ENCODE data around the gene KCNJ11.
"Not testable (repeated sequence)": the region's sequence is repeated elsewhere in the genome, so short reads cannot be mapped to it uniquely, and the experiment has no call there.

KCNJ11 gene

DNA sequence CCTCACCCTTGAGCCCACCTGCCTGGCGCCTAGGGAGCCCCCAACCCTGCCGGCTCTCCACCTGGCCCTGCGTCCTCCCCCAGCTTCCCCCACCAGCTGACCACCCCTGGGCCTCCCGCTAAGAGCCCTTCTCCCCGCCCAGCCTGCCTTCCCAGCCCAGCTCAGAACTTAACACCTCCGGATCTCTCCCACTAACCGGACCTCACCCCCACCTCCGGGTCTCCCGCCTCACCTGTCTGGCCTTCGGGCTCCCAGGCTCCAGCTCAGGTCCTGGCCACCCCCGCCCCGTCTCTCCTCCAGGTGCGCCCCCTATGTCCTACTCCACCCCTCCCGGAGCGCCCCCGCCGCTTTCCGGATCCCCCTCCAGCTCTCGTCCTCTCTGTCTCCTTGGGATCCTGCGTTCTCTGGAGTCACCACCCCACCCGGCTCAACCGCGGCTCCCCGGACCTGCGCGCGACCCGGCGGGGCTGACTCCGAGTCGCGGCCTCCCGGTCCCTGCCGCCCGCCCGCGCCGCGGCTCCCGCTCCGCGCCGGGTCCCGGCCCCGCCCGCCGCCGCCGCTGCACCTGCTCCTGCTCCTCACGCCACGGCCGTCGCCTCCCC is at the start of gene KCNJ11:
TSS of gene KCNJ11 (minus strand) at position 51 of the 602 bp plus-strand sequence. CDS start 568 bp downstream, outside the sequence.
- no peak for FAIRE-seq

DNA sequence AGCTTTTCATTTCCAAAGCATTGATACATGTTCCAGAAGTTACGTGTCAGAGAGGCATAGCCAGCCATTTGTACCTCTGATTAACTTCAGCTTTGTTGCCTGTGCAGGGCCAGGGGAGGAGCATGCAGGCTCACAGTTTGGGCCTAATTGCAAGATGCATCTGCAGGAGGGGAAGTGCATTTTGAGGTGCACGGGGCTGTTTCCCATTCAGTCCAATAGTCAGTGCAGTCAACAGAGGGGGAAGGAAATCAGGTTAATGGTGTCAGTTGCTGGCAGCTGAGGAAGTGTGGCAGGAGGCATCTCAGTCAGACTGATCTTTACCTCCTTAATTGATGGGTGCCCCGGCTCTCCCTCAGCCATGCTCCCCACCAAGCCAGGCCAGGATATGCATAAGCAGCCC is 48.9 kb upstream of the KCNJ11 start:
- FAIRE-seq = no peak

DNA sequence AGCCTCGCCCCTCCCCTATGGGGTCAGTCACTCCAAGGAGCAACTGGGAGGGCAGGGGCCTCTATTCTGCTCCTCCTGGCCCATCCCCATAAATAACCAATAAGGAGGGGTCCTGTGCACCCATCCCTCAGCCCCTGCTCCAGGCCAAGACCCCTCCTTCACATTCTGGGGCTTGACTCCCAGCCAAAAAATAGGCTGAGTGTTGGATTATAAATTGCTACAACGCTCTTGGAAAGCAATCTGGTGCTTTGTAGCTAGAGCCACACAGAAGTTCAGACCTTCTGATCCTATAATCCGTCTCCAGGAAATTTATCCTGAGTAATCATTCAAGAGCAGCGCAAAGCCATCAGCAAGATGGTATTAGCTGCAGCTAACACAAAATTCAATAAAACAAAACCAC is 45.6 kb upstream of the KCNJ11 start:
- no peak for FAIRE-seq

DNA sequence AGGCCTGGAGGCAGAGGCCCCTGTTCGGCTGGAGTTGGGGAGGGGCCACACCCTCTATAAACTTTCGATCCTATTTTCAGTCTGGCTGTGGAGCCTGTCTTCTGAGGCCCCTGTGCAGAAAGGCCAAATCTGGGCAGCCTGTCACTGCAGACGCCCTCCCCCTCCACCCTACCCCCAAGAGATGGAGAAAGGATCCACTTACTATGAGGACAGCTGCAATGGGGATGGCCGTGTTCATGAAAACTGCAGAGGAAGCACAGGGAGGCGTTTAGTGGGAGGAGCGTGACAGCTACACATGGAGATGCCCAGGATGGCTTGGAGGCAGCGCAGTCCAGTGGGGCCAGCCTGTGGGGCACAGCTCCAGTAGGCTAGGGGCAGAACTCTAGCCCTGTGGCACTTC is 43.5 kb upstream of the KCNJ11 start:
- no peak for FAIRE-seq

DNA sequence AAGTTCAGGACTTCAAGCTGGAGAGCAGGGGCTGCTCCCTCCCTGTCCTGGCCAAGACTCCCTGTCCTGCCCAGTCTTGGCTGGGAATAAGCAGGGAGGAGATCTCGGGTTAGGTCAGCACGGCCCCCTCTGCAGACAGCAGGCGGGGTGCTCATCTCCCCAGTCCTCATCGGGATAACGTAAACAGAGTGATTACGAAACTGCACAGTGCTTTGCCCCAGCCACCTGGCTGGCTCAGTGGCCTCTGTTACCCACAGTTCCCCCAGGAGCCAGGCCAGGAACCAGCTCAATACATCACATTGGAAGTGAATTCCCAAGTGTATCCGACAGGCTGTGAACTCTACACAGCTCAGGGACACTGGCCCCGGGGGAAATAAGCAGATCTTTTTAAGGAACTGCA is 42.7 kb upstream of the KCNJ11 start:
- no peak for FAIRE-seq

DNA sequence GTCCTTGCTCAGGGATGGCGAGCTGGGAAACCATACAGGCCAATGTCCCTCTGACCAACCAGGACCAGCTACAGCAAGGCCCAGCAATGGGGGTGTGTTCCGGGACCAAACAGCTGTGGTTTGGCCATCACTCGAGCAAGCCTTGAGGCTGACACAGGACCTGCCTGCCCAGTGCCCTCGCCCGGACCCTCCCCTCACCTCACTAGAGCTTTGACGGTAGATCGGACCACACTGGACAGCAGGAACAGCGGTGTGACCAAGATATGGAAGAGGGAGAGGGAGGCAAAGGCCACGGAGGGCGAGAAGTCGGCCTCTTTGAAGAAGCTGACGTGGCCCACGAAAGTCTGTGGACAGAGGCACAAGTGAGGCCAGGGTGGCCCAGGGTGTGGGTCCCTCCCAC is 42.2 kb upstream of the KCNJ11 start:
- no peak for FAIRE-seq

DNA sequence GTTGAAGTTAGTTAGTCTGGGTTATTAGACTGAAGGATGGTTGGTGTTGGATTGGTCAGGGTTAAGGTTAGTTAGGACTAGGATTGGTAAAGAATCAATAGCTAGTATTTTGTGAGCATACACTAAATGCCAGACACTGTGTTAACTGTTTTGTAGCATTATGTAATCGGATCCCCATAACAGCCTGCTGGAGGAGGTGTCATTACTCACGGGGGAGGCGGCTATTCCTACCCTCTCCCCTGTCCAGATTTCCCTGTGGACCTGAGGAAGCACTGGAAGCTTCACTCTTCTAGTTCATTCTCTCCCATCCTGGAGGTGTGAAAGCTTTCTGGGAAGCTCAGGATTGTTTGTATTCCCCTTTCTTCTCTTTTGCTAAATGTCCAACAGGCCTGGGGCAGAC is 40.5 kb upstream of the KCNJ11 start:
- FAIRE-seq = no peak

DNA sequence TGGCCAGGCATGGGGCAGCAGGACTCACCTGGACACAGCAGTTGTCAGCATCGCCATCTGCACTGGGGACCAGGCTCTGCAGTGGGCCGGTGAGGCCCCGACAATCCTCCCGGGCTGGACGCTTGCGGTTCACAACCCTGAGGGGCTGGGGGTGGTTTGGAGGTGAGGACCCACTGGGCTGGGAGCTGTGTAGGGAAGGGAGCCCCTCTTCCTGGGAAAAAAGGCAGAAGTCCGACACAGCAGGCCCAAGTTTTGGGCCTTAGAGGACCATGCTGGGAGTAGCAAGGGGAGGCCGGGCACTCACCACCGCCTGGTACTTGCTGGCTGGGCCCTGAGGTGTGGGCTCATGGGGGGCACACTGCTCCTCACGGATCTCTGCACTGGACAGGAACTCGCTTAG is 39.8 kb upstream of the KCNJ11 start:
- FAIRE-seq = no peak

DNA sequence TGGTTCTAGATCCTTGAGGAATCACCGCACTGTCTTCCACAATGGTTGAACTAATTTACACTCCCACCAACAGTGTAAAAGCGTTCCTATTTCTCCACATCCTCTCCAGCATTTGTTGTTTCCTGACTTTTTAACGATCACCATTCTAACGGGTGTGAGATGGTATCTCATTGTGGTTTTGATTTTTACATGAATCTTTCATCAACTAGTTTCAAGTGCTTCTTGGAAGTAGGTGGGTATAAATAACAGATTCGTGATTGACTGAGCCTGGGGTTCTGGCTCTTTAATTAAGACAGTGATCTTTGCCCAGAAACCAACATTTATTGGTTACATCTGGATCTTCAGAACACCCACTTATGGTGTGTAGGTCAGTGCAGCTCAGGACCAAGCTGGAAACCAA is 37.8 kb upstream of the KCNJ11 start:
- not testable (repeated sequence) for FAIRE-seq

DNA sequence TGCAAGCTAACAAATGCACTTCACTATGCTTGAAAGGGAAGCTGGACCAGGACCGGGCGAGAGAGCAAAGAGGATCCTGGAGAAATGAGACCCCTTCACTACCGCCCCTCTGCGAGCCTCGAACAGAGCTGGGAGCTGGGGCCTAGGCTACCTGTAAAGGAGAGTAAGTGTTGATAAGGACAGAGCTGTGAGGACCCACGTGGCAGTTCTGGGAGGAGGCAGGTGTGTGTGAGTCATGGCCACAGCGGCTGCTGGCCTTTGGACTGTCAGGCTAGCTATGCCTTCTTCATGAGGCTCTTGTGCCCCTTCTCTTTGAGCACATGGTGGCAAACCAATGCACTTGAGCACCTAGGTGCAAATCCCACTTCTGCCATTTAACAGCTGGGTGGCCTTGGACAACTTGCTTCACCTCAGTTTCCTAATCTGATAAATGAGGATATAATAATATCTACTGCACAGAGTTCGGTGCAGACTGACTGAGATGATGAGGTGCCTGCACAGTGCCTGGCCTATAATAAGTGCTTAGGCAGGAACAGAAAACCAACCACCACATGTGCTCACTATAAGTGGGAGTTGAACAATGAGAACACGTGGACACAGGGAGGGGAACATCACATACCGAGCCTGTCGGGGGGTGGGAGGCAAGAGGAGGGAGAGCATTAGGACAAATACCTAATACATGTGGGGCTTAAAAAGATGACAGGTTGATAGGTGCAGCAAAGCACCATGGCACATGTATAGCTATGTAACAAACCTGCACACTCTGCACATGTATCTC is 35.3 kb upstream of the KCNJ11 start:
- no peak for FAIRE-seq

DNA sequence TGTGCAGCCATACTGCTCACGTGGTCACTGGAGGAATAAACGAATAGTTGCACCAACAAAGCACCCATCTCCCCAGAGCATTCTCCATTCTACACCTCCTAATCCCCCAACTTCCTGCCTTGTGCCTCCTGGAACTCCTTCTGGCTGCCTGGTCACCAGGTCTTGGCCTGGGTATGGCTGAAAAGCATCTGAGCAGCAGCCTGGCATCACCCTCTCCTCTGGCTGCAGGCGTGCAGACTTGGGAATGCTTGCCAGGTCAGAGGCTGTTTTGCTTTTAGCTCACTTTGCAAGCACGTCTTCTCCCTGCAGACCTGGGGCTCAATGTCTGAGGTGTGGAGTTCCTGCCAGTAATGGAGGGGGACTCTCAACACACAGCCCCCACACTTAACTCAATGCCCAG is 33.3 kb upstream of the KCNJ11 start:
- no peak for FAIRE-seq

DNA sequence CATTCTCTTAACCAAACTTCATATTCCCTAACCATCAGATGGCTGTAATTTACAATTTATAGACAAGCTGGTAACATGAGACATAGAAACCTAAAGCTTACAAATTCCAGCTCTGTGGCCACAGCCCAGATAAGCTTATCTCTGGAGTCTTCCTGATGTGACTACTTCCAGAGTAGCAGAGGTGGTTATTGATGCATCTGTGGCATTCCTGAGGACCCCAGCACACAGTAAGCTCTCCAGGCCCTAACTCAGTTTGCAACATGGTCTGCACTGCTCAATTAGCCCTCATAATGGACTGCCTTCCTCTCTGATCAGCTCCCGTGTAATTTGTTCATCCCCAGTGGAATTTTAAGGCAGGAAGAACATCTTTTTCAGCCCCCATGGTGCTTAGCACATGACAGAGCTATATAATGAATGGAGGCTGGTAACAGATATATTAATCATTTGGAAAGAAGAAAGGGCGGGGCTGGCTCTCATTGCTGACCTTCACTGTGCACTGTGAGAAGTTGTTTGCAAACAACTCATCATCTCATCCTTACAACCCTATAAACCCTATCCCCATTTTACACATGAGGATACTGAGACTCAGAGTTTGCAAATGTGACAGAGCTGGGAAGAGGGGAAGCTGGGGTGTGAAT is 30.1 kb upstream of the KCNJ11 start:
- FAIRE-seq = no peak

DNA sequence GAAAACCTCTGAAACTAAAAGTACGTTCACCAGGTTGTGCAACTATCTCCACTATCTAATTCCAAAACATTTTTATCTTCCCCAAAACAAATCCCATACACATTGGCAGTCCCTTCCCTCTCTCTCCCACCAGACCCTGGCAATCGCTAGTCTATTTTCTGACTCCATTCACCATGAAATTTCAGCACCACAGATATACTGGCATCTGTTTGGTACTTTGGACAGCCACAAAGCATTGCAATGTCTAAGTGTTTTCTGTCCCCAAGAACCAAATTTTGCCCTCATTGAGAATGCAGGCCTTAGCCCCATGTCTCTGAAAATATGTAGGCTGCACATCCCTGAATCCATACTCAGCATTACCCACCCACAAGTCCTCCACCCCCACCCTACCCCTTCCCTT is 28.0 kb upstream of the KCNJ11 start:
- FAIRE-seq = no peak

DNA sequence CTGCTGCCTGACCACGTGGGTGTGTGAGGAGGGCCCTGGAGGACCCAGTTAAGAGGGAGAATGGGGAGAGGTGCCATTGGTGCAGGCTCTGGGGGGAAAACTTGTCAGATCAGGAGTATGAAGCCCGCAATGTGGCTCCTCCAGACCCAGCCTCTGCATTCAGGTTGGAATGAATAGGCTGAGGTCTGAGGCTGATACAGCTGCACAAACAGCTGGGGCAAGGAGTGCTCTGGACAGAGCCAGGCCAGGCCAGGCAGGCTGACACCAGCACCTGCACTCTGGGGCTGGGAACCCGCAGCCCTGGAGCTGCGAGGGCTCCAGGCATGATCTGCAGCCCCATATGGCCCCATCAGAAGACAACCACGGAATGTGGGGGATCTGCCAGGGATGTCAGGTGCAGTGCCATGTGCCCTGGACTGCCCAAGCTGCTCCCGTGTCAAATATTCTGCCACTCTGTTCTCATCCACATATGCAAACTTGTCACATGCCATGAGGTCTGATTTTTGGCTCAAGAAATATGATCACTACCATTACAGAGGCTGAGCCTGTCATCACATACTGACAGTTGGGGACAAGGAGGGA is 27.2 kb upstream of the KCNJ11 start:
- FAIRE-seq = no peak

DNA sequence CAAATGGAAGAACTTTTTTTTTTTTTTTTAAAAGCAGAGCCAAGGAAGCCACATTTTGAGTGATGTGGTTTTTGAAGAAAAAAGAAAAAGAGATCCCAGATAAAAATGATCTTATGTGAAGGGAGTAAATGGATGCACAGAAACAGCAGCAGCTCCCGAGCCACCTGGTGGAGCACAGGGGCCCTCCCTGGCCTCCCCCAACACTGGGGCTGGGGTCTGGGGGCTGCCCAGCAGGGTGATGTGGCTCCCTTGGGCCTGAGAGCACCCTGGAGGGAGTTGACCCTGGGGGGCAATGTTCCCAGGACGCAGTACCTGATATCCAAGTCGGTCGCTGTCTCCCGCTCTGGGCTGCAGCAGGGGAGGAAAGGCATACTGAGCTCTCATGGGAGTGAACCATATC is 26.5 kb upstream of the KCNJ11 start:
- no peak for FAIRE-seq

DNA sequence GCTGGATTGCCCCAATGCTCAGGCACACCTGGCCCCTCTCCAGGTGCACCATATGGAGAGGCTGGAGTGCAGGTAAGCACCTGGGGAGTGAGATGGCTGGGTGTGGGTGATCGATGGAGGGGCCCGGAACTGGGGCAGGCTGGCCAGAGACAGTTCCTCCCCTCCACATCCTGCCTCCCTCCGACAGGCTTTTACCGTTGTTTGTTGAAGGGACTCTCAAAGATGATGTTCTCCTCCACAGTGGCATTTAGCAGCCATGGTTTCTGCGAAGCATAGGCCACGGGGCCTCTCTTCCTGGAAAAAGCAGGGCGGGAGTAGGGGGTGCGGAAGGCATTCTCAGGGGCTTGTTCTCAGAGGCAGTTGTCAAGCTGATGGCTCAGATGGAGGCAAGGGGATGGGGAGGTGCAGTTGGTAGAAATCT is 25.9 kb upstream of the KCNJ11 start:
- FAIRE-seq = no peak

DNA sequence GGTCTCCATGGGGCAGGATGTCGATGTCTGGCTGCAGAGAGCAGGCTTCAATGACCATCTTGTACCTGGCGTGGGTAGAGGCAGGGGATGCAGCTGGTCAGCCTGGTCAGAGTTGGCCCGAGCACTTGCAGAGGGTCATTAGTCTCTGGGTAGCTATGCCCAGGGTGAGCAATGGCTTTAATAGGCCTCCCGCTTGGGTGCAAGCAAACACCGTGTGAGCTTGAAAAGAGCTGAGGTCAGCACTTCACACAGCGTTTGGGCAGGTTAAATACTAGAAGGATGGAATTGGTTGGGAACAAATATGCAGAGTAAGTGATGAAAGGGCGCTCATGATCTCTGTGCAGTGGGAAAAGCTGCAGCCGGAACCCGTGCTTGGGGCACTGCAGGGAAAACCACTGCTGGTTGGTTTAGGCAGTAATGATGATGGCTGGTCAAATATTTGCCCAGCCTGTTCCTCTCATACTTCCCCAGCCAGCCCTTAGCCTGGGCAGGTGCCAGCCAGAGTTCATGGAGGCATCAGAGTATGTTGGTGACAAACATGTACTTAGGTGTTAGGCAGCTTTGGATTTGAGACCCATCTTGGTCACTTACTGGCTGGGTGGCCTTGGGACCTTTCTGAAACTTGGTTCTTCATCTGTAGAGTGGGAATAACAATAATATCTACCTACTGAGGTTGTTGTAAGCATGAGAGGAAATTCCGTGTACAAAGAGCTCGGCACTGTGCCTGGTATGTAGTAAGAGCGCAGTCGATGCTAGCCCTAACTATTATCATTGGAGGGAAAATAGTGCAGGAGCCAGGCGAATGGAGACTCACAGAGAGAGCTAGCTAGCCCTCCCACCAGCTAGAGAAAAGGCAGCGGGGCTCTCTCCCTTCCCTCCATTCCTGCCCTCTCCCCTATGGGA is 25.2 kb upstream of the KCNJ11 start:
- FAIRE-seq = no peak

DNA sequence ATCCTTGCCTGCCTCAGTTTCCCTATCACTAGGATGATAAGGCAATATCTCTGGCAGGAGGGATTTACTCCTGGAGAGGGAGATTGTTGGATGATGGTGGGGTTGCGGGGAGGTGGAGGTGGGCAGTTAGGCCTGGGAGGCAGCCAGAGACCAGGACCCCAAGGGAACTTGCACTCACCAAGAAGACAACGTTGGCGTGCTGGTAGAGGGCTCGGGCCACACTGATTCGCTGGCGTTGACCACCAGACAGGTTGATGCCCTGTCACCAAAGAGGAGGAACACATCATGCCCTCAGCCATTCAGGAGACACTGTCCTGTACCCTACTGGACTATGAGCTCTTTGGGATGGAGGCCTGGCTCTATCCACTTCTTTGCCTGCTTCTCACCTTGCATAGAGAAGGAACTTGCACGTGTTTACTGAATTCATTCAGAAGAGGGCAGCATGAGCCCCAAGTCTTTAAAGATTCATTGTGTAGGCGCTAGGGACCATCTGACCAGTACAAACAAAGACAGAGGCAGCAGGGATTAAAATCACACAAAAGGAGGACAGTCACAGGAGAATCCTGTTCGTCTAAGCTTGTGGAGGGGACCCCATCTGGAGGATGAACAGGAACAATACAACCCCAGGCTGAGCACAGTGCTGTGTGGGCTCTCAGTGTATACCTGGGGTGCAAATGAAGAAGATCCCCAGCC is 24.2 kb upstream of the KCNJ11 start:
- no peak for FAIRE-seq

DNA sequence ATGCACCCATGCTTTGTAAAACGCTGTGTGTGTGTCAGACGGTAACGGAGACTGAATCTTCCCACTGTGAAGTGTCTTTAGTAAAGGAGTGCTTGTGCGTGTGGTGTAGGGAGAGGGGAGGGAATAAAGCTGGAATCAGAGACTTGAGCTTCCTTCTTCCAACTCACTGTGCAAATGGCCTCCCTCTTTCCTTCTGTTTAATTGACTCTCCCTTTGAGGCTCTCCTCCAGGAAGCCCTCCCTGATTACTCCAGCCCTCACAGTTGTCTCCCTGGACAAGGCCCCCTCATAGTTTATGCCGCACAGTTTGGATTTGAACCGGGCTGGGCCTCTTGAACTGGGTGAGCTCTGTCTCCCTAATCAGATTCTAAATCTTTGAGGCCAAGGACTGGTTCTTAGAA is 23.0 kb upstream of the KCNJ11 start:
- no peak for FAIRE-seq

DNA sequence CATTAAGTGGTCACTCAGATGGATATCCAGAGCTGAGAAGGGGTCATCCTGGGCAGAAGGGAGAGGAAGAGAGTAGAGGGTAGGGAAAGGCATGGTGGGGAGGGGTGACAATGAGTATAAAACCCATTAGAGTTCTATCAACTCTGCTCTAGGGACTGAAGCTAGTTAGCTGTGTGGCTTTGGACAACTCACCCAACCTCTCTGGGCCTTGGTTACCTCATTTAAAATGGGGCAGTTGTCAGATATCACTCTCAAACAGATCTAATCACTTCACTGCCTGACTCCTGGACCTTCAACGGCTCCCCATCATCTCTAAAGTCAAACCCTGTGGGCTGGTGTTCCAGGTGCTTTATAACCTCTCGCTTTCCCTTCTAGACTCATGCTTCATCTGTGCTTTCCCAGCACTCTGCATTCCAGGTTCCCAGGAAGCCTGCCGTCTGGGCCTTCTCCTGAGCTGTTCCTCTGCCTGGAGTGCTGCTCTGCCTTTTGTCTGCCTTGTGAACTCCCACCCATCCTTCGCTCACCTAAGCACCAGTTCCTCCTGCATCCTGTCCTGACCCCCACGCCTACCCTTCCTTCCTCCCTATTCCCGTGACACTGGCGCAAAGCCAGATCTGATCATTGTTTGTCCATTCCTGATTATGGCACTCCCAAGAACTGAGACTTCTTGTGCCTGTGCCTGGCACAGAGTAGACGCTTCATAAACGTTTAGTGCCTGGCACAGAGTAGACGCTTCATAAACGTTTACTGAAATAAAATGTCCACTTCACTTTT is 22.3 kb upstream of the KCNJ11 start:
- FAIRE-seq = no peak

DNA sequence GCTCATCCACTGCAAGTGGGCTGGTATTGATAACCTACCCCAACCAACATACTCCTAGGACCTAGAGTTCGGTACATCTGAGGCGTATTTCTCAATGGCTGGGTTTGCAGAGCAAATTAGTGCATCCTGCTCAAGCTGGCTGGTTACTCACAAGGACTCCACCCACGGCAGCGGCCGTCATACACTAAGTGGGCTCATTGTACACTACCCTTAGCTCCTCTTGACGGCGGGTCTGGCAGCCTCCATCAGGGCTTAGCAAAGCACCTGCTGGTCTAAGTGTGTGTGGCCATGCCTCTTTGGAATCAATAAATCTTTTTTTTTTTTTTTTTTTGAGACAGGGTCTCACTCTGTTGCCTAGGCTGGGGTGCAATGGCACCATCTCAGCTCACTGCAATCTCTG is 20.2 kb upstream of the KCNJ11 start:
- no peak for FAIRE-seq
